ENCODE measurements around the gene IL7R.
"Not testable (repeated sequence)": the region's sequence is repeated elsewhere in the genome, so short reads cannot be mapped to it uniquely, and the experiment has no call there.

IL7R gene

DNA sequence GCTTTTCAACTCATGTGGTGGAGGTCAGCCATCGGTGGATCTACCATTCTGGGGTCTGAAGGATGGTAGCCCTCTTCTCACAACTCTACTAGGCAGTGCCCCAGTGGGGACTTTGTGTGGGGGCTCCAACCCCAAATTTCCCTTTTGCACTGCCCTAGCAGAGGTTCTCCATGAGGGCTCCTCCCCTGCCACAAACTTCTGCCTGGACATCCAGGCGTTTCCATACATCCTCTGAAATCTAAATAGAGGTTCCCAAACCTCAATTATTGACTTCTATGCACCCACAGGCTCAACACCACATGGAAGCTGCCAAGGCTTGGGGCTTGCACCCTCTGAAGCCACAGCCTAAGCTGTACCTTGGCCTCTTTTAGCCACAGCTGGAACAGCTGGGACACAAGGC lies 11.2 kb upstream of the IL7R start:
- DNase-seq, result not testable (repeated sequence)

DNA sequence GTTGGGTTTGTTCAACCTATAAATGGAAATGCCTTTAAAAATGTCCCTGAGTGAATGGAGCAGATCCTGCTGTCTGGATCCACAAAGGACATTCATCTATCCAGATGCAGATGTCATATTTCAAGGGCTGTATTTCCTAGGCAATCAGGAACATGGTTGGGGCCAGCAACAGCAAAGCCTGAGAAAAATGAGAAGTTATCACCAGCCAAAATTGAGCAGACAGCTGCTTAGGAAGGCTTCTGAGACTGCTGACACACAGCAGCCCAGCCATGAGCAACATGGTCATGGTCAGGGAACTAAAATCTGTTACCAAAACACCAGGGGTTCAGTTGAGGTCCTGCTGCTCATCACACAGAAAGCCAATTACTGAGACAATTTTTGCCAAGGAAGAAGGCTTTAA lies 9.2 kb upstream of the IL7R start:
- no peak for DNase-seq

DNA sequence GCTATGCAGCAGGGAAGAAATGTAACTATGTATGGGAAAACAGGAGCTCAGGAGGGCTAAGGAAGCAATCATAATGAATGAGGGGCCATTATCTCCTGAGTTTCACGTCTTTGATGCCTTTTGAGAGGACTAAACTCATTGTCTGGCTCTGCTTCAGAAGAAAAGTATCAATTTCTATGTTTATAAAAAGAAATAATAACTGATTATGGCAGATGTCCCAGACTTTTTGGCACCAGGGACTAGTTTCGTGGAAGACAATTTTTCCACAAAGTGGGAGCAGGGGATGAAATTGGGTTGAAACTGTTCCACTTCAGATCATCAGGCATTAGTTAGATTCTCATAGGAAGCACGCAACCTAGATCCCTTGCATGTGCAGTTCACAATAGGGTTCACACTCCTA lies 8.7 kb upstream of the IL7R start:
- no peak for DNase-seq

DNA sequence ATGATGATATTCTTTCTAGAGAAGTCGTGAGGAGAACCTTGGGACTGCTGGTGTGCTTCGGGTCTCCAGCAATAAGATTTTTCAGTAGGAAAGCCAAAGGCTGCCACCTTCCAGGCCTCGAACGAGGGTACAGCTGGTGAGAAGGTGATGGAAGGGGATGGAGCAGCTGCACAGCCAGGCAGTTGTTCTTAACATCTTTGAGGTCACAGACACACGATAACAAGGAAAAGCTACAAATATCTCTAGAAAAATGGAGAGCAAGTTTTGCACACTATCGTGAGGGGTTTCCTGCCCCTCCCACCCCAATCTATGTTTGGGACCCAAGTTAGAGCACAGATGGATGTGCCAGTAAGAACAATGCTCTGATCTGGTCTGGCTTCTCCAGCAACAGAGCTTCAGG lies 6.8 kb upstream of the IL7R start:
- no peak for DNase-seq

DNA sequence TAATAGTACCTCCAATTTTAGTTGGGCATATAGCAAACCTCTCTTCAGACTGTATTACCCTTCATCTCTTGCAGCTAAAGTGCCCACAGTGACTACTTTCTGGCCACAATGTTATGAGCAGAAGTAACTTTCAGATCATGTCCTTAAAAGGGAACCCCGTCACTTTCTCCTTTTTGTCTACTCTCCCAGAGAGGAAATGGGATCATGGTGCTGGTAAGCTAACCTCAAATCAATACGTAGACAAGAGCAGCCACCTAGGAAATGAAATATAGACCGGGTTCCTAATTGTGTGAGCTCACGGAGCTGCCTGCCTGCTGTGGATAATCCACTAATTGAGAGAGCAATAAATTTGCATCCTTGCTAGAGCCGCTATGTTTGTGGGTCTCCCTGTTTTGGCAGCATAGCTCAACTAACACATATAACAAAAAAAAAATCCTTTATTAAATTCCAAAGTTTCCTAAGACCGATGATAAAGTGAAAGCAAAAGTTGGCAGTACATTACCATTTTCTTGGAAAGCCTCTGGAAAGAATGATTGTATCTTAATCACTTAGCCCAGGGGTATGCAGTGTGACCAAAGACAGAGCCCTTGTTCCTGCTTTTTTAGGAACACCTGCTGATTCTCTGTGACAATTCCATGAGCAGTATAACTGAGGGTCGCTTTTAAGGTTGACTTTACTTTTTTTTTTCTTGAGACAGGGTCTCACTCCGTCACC lies 5.6 kb upstream of the IL7R start:
- DNase-seq, result no peak

DNA sequence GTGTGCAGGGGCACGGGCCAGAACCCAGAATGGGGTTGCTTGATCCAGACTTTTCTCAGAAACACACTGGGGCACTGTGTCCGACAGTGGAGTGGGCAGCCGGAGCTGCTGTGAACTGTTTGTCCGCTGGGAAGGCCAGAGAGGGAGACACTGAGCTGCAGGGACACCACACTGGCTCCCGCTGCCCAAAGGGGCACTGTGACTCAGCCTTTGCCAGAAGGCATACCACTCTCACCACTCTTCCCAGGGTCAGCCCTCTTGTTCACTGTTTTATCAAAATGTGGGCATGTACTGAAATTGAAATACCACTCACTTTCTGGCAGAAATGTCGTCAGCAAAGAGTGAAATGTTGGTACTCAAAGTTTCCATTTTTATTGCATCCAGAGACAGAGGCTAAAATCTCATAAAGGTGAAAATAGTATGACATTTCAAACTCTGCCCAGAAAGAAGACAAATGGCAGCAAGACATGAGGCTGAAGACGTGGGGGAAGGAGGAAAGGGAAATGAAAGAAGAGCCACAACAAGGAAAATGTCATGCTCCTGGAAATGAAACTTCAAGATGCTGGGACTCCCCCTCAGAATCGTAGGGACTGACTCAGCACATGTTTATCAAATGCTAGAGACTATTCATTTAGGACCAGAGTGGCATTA lies 4.5 kb upstream of the IL7R start:
- DNase-seq, result no peak

DNA sequence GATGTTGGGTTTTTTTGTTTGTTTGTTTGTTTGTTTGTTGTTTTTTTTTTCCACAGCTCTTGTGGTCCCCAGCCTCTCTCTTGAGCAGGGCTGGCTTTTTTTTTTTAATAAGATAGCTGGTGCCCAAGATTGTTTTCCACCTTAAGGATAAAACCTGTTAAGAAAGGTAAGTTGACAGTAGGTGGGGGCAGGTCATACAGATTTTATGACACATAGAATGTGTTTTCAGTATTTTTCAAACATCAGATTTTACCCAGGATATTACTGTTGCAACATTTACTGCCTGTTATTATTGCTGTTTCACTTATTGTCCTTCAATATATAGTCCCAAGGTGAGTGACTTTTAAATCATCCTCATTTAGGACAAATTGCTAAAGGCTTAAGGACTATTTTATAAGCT lies 3.9 kb upstream of the IL7R start:
- no peak for DNase-seq

DNA sequence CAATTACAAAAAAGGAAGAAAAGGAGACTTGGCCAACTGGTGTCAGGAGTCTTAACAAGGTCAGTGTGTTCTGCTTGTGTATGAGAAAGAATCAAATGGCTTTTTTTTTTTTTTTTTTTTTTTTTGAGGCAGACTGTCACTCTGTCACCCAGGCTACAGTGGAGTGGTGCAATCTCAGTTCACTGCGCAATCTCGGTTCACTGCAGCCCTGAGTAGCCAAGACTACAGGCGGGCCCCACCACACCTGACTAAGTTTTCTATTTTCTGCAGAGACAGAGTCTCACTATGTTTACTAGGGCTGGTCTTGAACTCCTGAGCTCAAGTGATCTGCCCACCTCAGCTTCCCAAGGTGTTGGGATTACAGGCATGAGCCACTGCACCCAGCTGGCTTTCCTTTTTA lies 3.1 kb upstream of the IL7R start:
- DNase-seq, result no peak

DNA sequence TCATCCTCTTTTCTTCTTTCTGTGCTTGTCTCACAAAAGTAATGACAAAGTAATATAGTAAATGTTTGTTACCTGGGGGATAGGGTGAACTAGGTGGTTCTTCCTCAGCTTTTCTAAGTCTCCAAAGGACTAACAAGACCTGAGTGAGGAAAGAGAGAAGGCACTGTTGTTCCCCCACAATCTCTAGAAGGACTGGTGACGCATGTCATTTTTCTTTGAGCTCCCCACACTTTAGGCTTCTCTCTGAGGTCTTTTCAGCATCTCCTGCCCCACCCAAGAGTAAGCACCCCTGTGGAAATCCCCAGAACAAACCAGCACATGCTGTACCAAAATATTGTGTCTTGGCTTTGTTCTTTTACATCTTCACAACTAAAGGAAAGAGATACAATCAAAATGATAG lies 2.4 kb upstream of the IL7R start:
- DNase-seq, result no peak

DNA sequence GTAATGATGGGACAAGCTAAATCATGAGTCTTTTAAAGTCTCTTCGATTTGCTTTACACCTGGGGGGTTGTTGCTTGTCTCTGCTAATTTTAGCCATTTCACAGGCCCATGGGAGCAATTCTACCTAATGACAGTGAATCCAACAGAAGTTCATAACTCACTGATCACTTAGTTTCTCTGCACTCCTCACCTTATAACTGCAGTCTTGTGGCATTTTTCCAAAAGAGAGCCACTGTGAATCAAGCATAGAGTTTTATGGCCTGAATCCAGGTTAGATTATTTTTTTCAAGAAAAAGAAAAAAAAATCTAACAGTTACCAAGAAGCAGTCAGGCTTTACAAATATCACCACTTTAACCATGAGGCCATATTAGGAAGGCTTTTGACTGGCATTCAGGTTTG lies 1.5 kb upstream of the IL7R start:
- no peak for DNase-seq

DNA sequence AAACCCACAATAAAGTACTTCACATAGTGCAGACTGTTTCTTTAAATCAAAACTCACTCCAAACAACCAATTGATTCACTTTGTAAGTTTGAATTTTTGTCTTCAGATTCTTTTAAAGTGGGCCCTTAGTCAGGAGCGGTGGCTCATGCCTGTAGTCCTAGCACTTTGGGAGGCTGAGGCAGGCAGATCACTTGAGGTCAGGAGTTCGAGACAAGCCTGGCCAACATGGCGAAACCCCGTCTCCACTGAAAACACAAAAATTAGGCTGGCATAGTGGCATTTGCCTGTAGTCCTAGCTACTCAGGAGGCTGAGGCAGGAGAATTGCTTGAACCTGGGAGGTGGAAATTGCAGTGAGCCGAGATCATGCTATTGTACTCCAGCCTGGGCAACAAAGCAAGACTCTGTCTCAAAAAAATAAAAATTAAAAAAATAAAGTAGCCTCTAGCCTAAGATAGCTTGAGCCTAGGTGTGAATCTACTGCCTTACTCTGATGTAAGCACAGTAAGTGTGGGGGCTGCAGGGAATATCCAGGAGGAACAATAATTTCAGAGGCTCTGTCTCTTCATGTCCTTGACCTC lies 416 bp upstream of the IL7R start:
- DNase-seq, result not testable (repeated sequence)

DNA sequence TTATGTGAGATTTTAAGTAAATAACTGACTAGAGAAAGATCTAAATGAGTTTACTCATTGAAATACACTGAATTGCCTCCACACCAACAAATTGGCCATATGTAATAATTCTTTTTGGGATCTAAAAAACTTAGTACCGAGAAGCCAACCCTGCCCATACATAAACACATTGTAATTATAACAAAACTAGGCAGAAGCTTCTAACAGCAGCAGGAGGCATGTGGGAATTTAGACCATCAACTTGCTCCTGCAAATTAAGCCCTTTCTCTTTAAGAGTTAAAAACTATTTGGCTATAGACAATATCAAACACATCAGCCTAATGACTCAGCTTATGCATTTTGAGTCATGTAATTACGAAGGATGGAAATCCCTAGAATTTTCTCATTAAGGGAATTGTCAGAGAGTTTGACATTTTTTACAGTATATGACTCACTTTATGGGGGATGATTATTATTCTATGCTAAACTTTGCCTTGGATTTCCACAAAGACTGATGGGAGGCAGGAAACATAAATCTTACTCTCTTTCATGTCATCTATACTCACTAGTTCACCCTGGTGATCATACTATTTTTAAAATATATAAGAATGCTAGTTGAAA lies 1.0 kb downstream of the IL7R start:
- DNase-seq, result no peak

DNA sequence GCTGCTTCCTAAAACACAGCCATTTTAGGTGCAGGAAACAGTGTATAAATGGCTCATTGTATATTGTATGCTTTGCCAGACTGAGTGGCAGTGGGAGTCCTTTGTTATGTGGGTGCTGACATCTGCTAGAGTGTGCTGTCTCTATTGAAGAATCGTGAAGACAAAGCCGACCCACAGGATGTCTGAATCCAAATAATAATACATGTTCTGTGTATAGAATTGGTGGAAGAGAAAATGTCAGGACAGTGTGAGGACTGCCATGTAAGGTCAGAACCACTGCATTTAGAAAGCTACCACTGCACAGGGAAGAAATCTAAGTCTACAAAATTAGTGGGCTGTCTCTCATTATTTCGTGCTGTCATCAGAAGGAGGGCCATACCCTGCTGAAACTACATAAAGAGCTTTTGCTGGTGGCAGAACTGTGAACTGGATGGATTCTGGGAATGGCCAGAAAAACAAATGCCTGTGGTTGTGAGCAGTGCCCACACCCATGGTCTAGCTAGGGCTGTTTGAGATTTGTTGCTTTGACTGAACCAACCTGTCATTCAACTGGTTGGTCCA lies 2.5 kb downstream of the IL7R start:
- DNase-seq, result no peak

DNA sequence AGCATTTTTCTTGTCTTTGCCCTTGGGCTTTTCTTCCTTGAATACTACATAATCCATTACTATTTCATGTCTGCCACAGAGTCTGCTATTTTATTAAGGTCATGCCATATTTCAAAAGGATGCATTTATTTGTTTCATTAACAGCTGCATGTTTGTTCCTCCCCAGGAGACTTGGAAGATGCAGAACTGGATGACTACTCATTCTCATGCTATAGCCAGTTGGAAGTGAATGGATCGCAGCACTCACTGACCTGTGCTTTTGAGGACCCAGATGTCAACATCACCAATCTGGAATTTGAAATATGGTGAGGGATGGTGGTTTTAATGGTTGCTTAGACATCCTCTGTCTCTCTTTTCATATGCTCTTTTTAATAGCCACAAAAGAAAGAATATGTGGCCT lies 4.0 kb downstream of the IL7R start:
- DNase-seq, result no peak

DNA sequence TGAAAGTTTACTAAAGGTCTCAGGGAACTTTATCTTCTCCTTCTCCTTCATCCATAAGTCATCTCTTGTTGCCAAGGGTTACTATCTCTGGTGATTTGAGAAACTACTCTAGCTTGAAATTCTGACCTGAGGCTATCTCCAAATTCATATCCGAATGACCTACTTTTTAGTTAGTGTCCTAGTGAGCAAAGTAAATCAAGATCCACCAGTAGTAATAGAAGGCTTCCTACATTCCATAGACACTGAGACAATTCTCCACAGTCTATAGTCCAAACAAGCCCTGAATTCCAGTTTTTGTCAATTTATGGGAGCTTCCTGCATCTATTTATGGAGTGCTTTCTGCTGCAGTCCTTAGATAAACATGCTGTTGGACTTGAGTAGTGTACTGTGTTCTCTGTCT lies 5.0 kb downstream of the IL7R start:
- DNase-seq, result no peak

DNA sequence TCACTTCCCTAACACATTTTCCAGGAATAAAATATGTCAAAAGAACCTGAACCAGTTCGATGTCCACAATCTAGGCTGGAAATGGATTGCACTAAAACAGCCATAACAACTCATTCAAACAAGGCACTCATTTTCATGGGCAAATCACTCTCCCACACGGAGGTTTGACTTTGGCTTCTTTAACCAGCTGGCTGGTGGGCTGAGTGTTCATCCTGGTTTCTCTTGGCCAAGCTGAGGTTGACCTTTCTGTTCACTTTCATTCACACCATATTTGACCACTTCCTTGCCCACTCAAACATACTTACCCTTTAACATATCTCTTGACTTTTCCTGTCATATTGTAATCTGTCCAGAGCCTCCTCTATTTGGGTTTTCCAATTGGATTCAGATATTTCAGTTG lies 5.4 kb downstream of the IL7R start:
- DNase-seq, result no peak

DNA sequence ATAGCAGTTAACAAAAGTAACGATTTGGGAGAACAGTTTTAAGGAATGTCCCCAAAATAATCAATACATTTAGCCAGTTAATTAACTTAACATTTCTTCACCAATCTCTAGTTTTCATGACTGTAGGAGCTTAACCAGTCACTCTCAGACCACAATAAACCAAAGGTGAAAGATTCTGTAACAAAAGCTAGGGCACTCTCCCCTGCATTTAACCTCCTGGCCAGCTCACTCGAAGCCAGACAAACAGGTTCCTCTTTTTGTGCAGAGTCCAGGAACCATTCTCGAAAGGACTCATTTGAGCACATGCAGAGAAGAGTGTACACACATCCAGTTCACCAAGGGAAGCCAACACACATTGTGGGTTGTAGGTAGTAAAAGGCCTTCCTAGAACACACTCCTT lies 6.5 kb downstream of the IL7R start:
- DNase-seq, result no peak

DNA sequence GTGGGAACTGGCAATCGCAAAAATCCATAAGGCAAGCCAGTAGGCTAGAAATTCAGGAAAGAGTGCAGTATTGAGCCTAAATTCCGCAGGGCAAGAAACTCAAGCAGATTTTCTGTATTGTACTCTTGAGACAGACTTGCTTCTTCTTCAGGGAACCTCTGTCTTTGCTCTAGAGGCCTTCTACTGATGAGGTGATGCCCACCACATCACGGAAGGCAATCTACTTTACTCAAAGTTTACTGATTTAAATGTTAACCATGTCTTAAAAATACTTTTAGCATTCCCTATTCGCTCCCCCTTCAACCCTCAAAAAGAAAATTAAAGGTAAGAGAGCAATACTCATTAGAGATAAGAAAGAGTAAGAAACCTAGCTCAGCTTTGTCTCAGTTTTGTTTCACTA lies 11.3 kb downstream of the IL7R start:
- DNase-seq, result no peak

DNA sequence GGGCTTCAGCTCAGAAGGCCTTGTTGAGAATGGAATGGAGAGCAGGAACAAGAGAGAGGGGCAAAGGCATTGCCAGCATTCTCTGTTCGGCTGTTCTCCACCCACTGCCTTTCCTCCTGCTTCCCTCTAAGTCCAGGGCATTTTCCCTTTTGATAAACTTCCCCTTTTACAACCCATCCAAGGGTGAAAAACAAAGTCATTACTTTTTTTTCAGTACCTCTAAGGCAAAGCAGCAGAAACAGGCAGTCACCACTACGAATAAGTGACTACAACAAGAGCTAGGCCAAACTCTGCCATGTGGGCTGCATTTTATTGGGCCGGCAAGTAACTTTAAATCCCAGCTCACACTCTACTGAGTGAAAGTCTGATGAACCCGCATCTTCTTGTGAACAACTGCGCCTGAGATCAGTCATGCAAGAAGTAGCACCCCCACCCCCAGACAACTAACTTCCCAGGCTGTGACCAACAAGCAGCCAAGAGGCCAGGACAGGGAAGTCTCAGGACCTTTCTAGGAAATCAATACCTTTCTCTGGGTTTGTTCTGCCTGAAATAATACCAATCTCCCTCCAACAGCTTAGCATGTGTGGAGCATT lies 13.1 kb downstream of the IL7R start:
- DNase-seq, result no peak

DNA sequence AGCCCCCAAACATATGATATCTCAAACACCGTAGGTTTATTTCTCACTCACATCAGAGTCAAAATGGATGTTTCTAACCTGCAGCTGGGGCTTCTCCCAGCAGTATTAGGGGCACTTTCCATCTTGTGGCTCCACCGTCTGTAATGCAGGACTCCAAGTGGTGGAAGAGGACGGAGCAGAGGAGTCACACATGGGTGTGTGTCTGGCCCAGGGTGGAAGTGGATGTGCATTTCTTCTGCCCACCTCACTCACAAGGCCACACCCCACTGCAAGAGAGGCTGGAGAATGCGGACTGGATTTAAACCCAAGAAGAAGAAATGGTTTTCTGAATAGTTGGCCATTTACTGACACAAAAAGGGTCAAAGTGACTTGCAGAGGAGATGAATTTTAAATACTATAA lies 13.9 kb downstream of the IL7R start:
- DNase-seq, result no peak

DNA sequence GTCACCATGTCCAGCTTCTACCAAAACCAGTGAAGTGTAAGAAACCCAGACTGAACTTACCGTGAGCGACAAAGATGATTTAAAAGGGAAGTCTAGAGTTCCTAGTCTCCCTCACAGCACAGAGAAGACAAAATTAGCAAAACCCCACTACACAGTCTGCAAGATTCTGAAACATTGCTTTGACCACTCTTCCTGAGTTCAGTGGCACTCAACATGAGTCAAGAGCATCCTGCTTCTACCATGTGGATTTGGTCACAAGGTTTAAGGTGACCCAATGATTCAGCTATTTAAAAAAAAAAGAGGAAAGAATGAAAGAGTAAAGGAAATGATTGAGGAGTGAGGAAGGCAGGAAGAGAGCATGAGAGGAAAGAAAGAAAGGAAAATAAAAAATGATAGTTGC lies 19.8 kb downstream of the IL7R start:
- DNase-seq, result no peak

DNA sequence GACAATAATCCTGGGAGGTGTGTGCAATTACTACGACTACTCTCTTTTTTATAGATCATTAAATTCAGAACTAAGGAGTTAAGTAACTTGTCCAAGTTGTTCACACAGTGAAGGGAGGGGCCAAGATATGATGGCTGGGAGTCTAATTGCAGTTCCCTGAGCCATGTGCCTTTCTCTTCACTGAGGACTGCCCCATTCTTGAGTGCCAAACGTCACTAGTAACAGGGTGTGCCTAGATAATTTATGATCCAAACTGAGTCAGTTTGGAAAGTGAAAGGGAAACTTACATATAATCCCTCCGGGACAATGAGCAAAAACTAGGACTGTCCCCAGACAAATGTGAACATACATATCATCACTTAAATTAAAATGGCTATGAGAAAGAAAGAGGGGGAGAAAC lies 20.2 kb downstream of the IL7R start:
- DNase-seq, result no peak

DNA sequence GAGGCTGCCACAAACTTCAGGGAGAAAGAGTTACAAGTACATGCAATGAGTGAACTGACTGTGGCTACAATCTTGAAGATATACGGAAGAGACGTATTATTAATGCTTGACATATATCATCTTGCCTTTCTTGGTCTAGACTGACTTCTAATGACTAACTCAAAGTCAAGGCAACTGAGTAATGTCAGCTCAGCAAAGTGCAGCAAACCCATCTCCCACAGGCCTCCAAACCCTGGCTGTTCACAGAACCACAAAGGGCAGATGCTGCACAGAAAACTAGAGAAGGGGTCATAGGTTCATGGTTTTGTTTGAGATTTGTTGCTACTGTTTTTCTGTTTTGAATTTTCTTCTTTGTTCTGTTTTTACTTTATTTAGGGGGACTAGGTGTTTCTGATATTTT lies 21.0 kb downstream of the IL7R start:
- DNase-seq, result no peak

DNA sequence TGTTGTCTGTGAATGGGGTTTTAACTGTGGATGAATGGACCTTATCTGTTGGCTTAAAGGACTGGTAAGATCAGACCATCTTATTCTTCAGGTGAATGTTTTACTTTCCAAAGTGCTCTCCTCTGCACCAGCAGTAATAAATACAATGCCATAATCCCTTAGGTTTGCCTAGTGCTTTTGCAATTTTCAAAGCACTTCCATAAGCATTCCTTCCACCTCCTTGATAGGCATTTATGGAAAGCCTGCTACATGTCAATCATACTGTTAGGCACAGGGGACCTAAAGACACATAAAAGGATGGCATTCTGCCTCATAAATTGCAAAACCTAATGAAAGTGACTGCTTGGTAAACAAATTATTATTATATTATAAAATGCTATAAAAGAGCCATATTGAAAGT lies 21.4 kb downstream of the IL7R start:
- no peak for DNase-seq
